Superior temporal gyrus (tissue), 1 donor: ENCODE results near the gene CD2.

Experiments
- DNase-seq: peaks from one replicate; pipeline ENCODE4 v3.0.0-alpha.2; 2016; ENCODE audit errors: extremely low spot score

Gene CD2

GRCh38 chr1:116777831-116778830 lies 23.9 kb downstream of the CD2 start:
- DNase-seq, result peak; percentile 23

GRCh38 chr1:116781034-116781433 lies 26.8 kb downstream of the CD2 start:
- no peak for DNase-seq

GRCh38 chr1:116785006-116785405 lies 30.8 kb downstream of the CD2 start:
- no peak for DNase-seq

- DNase-seq, result no peak
Measured at GRCh38 chr1:116786049-116786448, 31.8 kb downstream of the CD2 start.

- DNase-seq, result no peak
Measured at GRCh38 chr1:116791727-116792126, 37.5 kb downstream of the CD2 start.

GRCh38 chr1:116793357-116793935 lies 39.2 kb downstream of the CD2 start:
- no peak for DNase-seq

GRCh38 chr1:116794371-116794770 lies 40.1 kb downstream of the CD2 start:
- DNase-seq, result no peak

- no peak for DNase-seq
Measured at GRCh38 chr1:116794804-116795481, 40.7 kb downstream of the CD2 start.

- DNase-seq, result no peak
Measured at GRCh38 chr1:116795482-116795829, 41.2 kb downstream of the CD2 start.

- DNase-seq, result no peak
Measured at GRCh38 chr1:116804736-116805135, 50.5 kb downstream of the CD2 start.

GRCh38 chr1:116805398-116805797 lies 51.2 kb downstream of the CD2 start:
- DNase-seq, result no peak

GRCh38 chr1:116806245-116806644 lies 52.0 kb downstream of the CD2 start:
- DNase-seq, result no peak

- no peak for DNase-seq
Measured at GRCh38 chr1:116806671-116807070, 52.4 kb downstream of the CD2 start.

GRCh38 chr1:116807394-116808199 lies 53.4 kb downstream of the CD2 start:
- DNase-seq, result no peak

GRCh38 chr1:116808200-116808847 lies 54.1 kb downstream of the CD2 start:
- no peak for DNase-seq

GRCh38 chr1:116808848-116809508 lies 54.7 kb downstream of the CD2 start:
- no peak for DNase-seq

- no peak for DNase-seq
Measured at GRCh38 chr1:116811321-116811720, 57.1 kb downstream of the CD2 start.

GRCh38 chr1:116814926-116815723 lies 60.9 kb downstream of the CD2 start:
- no peak for DNase-seq

- DNase-seq, result no peak
Measured at GRCh38 chr1:116817582-116818064, 63.4 kb downstream of the CD2 start.
